NCI-H226 (cell line): ENCODE measurements around the gene HSD17B7.

ENCODE experiments used
- DNase-seq: peaks from one replicate; pipeline ENCODE4 v3.0.0-alpha.2; 2015

Gene HSD17B7

GRCh38 chr1:162861625-162862024, 71.1 kb downstream of the HSD17B7 start:
- no peak for DNase-seq
